Gastroesophageal sphincter (tissue), 3 donors: ENCODE measurements around the gene ALK.

ENCODE experiments used
- POLR2A ChIP-seq, 2 donors: fragments of 450-650 bp; IDR thresholded peaks; one replicate each; pipeline ENCODE4 v1.6.1; 2017; ENCODE audit warnings: antibody characterized with exemption in 2 of 2, mild to moderate bottlenecking in 2 of 2, moderate library complexity in 1 of 2
- POLR2AphosphoS5 ChIP-seq: sonication (generic); formaldehyde crosslinking; IDR thresholded peaks from one replicate; pipeline ENCODE4 v1.6.1; 2017; ENCODE audit warnings: antibody characterized with exemption
- TF ChIP-seq, protein P1 (sequence below), 4 experiments: fragments of 200-600 bp in 2 of 4; fragments of 450-650 bp in 2 of 4; sonication (generic) in 1 of 4; IDR thresholded peaks; one replicate each; pipeline ENCODE4 v1.5.1; 2017 to 2019; ENCODE audit warnings: antibody characterized with exemption in 4 of 4, mild to moderate bottlenecking in 2 of 4, moderate library complexity in 2 of 4

GRCh38 chr2:29363111-29363510, 558.3 kb downstream of the ALK start:
- no peak for TF ChIP-seq POLR2A (IDR thresholded peaks at IDR 0.05)
- TF ChIP-seq, protein P1, sequence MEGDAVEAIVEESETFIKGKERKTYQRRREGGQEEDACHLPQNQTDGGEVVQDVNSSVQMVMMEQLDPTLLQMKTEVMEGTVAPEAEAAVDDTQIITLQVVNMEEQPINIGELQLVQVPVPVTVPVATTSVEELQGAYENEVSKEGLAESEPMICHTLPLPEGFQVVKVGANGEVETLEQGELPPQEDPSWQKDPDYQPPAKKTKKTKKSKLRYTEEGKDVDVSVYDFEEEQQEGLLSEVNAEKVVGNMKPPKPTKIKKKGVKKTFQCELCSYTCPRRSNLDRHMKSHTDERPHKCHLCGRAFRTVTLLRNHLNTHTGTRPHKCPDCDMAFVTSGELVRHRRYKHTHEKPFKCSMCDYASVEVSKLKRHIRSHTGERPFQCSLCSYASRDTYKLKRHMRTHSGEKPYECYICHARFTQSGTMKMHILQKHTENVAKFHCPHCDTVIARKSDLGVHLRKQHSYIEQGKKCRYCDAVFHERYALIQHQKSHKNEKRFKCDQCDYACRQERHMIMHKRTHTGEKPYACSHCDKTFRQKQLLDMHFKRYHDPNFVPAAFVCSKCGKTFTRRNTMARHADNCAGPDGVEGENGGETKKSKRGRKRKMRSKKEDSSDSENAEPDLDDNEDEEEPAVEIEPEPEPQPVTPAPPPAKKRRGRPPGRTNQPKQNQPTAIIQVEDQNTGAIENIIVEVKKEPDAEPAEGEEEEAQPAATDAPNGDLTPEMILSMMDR (IDR thresholded peaks at IDR 0.05): no peak
- TF ChIP-seq POLR2AphosphoS5: no peak
